ENCODE results near the gene MBNL2. TPM values are rescaled to one million over a fixed set of nuclear protein-coding genes. Genes with fewer than 3 reads are reported as not detected.

Gene MBNL2
- total RNA-seq, 2 donors from 2014 or later, result 59.6 to 67.7 TPM

DNA sequence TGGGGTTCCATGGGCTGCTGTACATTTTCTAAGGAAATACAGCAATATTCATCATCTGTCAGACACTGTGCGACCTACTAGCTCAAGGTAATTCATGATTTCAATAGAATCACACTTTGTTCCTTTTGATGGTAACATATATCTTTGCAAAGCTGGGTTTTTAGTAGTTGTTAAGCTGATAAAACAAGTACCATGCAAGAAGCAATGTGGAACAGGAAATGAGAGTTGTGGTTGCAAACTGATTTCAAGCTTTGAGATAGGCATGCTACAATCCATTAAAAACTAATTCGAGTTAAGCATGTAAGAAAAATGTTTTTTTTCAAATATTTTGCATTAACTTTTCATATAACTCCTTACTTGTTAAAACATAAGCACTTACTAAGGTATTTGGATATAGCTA, 6.8 kb upstream of the MBNL2 start:
- H3K36me3 ChIP-seq, result no peaks in the 10 kb centered on the region
- TF ChIP-seq, protein P1, sequence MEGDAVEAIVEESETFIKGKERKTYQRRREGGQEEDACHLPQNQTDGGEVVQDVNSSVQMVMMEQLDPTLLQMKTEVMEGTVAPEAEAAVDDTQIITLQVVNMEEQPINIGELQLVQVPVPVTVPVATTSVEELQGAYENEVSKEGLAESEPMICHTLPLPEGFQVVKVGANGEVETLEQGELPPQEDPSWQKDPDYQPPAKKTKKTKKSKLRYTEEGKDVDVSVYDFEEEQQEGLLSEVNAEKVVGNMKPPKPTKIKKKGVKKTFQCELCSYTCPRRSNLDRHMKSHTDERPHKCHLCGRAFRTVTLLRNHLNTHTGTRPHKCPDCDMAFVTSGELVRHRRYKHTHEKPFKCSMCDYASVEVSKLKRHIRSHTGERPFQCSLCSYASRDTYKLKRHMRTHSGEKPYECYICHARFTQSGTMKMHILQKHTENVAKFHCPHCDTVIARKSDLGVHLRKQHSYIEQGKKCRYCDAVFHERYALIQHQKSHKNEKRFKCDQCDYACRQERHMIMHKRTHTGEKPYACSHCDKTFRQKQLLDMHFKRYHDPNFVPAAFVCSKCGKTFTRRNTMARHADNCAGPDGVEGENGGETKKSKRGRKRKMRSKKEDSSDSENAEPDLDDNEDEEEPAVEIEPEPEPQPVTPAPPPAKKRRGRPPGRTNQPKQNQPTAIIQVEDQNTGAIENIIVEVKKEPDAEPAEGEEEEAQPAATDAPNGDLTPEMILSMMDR (IDR thresholded peaks at IDR 0.05), result no peak
- no peak for ATAC-seq (ENCODE audit: insufficient number of reproducible peaks, low FRiP score, low read depth)

GRCh38 chr13:97219226-97219625, 2.9 kb upstream of the MBNL2 start:
- H3K36me3 ChIP-seq, result no peaks in the 10 kb centered on the region
- peaks cover 3 to 5% of the 10 kb centered on the region in 2 donors for H3K4me1 ChIP-seq (ENCODE audit: control insufficient read depth in 1 of 2, low read depth in 2 of 2)
- H3K9me3 ChIP-seq, result no peaks in the 10 kb centered on the region
- H3K27me3 ChIP-seq (replicated peaks; ENCODE audit: insufficient read depth), result no peaks in the 10 kb centered on the region
- DNase-seq (ENCODE audit: low spot score), result no peak
- H3K27ac ChIP-seq, result no peak overlapping the region
- no peak for ATAC-seq (ENCODE audit: insufficient number of reproducible peaks, low FRiP score, low read depth)
- TF ChIP-seq, protein P1 (IDR thresholded peaks at IDR 0.05), result no peak
- H3K4me3 ChIP-seq, result no peak overlapping the region

More for the DNA sequence above, 6.8 kb upstream of the MBNL2 start:
- H3K27me3 ChIP-seq (replicated peaks; ENCODE audit: insufficient read depth), result no peaks in the 10 kb centered on the region
- H3K4me3 ChIP-seq, result no peak overlapping the region
- no peak overlapping the region for H3K27ac ChIP-seq
- DNase-seq (ENCODE audit: low spot score), result no peak
- H3K9me3 ChIP-seq, result no peaks in the 10 kb centered on the region
- no peaks in the 10 kb centered on the region for H3K4me1 ChIP-seq (ENCODE audit: control insufficient read depth in 1 of 2, low read depth in 2 of 2)

GRCh38 chr13:97220151-97220900, 1.8 kb upstream of the MBNL2 start:
- DNase-seq (ENCODE audit: low spot score) (no peak), ATAC-seq (ENCODE audit: insufficient number of reproducible peaks, low FRiP score, low read depth) (no peak)
- Histone ChIP-seq H3K4me1 (ENCODE audit: control insufficient read depth in 1 of 2, low read depth in 2 of 2) (peaks cover 4 to 6% of the 10 kb centered on the region in 2 donors), H3K27ac (no peak overlapping the region), H3K4me3 (no peak overlapping the region), H3K9me3 (no peaks in the 10 kb centered on the region), H3K36me3 (no peaks in the 10 kb centered on the region), H3K27me3 (replicated peaks; ENCODE audit: insufficient read depth) (no peaks in the 10 kb centered on the region)
- TF ChIP-seq, protein P1 (IDR thresholded peaks at IDR 0.05), result no peak

DNA sequence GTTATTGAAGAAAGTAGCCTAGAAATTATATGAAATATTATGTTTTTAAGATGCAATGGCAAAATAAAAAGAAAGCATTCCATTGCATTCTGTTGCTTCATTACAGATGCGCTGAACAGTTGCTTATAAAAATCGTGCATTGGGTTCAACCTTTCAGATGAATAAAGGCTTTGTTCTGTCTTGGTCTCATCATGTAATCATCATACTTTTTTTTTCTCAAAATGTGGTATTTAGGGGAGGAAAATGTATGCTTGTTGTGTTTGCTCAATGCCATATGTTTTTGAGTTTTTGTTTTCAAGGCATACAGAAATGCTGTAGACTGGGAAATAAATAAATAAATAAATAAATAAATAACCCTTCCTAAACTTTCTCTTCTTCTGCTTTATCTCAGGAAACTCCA, 1.1 kb upstream of the MBNL2 start:
- TF ChIP-seq, protein P1 (IDR thresholded peaks at IDR 0.05), result no peak
- Histone ChIP-seq H3K36me3 (no peaks in the 10 kb centered on the region), H3K4me1 (ENCODE audit: control insufficient read depth in 1 of 2, low read depth in 2 of 2) (peaks cover 11 to 13% of the 10 kb centered on the region in 2 donors), H3K27me3 (replicated peaks; ENCODE audit: insufficient read depth) (no peaks in the 10 kb centered on the region), H3K4me3 (no peak overlapping the region), H3K9me3 (no peaks in the 10 kb centered on the region), H3K27ac (no peak overlapping the region)
- ATAC-seq (ENCODE audit: insufficient number of reproducible peaks, low FRiP score, low read depth) (no peak), DNase-seq (ENCODE audit: low spot score) (no peak)

GRCh38 chr13:97221466-97221865, 667 bp upstream of the MBNL2 start:
- Histone ChIP-seq H3K27ac (peak overlapping the region; percentile 31 to 91), H3K9me3 (no peaks in the 10 kb centered on the region), H3K4me3 (peak overlapping the region; percentile 78), H3K27me3 (replicated peaks; ENCODE audit: insufficient read depth) (no peaks in the 10 kb centered on the region), H3K36me3 (no peaks in the 10 kb centered on the region), H3K4me1 (ENCODE audit: control insufficient read depth in 1 of 2, low read depth in 2 of 2) (peaks cover 15 to 17% of the 10 kb centered on the region in 2 donors)
- ATAC-seq (ENCODE audit: insufficient number of reproducible peaks, low FRiP score, low read depth) (no peak), DNase-seq (ENCODE audit: low spot score) (no peak)
- TF ChIP-seq, protein P1 (IDR thresholded peaks at IDR 0.05), result no peak
